ENCODE data around the gene RPL39. TPM values are rescaled to one million over a fixed set of nuclear protein-coding genes. Genes with fewer than 3 reads are reported as not detected.
A peak's percentile ranks its signal among the peaks of the same experiment; 100 is the strongest.
"Not testable (repeated sequence)": the region's sequence is repeated elsewhere in the genome, so short reads cannot be mapped to it uniquely, and the experiment has no call there.

Gene RPL39
- total RNA-seq, 4 donors from 2014 or later, result 5,321 to 8,187 (median 6,468) TPM

DNA sequence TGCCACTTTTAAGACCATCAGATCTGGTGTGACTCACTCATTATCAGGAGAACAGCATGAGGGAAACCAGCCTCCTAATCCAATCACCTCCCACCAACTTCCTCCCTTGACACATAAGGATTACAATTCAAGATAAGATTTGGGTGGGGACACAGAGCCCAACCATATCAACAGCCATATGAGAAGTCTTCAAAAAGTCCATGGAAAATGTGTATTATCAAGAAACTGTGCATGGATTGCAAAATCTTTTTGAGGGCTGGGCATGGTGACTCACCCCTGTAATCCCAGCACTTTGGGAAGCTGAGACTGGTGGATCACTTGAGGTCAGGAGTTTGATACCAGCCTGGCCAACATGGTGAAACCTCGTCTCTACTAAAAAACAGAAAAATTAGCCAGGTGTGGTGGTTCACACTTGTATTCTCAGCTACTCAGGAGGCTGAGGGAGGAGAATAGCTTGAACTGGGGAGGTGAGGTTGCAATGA is 17.8 kb upstream of the RPL39 start:
- no peak for ATAC-seq (ENCODE audit: low FRiP score)
- TF ChIP-seq, protein P1, sequence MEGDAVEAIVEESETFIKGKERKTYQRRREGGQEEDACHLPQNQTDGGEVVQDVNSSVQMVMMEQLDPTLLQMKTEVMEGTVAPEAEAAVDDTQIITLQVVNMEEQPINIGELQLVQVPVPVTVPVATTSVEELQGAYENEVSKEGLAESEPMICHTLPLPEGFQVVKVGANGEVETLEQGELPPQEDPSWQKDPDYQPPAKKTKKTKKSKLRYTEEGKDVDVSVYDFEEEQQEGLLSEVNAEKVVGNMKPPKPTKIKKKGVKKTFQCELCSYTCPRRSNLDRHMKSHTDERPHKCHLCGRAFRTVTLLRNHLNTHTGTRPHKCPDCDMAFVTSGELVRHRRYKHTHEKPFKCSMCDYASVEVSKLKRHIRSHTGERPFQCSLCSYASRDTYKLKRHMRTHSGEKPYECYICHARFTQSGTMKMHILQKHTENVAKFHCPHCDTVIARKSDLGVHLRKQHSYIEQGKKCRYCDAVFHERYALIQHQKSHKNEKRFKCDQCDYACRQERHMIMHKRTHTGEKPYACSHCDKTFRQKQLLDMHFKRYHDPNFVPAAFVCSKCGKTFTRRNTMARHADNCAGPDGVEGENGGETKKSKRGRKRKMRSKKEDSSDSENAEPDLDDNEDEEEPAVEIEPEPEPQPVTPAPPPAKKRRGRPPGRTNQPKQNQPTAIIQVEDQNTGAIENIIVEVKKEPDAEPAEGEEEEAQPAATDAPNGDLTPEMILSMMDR (IDR thresholded peaks at IDR 0.05), result no peak
- DNase-seq (ENCODE audit: low spot score), result no peak

DNA sequence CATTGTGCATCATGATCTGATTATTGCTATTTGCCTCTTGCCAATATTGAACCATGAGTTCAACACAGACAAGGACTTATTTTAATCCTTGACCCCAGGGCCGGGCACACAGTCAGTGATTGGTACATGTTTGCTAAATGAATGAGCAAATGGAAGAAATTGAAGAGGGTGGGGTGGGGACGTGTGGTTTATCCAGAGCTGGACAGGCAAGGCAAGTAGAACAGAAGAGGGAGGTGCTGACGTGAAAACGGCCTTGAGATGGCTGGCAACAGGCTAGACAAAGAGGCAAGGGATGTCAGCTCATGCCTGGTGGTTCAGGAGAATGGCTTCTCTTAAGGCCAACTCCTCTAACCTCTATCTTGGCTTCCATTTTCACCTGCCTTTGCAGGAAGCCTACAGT is 17.0 kb upstream of the RPL39 start:
- not testable (repeated sequence) for DNase-seq (ENCODE audit: low spot score); ATAC-seq (ENCODE audit: low FRiP score)

DNA sequence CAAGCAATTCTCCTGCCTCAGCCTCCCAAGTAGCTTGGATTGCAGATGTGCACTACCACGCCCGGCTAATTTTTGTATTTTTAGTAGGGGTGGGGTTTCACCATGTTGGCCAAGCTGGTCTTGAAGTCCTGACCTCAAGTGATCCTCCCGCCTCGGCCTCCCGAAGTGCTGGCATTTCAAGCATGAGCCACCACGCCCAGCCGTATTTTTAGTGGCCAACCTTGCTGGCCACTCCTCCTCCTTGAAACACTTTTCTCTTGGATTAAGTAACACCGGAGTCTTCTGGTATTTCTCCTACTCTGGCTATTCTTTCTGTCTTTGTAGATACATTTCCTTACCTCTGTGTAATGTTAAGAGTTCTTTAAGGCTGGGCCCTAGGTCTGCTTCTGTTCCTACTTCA is 11.1 kb upstream of the RPL39 start:
- TF ChIP-seq, protein P1 (IDR thresholded peaks at IDR 0.05), result no peak
- DNase-seq (ENCODE audit: low spot score) (no peak), ATAC-seq (ENCODE audit: low FRiP score) (no peak)

DNA sequence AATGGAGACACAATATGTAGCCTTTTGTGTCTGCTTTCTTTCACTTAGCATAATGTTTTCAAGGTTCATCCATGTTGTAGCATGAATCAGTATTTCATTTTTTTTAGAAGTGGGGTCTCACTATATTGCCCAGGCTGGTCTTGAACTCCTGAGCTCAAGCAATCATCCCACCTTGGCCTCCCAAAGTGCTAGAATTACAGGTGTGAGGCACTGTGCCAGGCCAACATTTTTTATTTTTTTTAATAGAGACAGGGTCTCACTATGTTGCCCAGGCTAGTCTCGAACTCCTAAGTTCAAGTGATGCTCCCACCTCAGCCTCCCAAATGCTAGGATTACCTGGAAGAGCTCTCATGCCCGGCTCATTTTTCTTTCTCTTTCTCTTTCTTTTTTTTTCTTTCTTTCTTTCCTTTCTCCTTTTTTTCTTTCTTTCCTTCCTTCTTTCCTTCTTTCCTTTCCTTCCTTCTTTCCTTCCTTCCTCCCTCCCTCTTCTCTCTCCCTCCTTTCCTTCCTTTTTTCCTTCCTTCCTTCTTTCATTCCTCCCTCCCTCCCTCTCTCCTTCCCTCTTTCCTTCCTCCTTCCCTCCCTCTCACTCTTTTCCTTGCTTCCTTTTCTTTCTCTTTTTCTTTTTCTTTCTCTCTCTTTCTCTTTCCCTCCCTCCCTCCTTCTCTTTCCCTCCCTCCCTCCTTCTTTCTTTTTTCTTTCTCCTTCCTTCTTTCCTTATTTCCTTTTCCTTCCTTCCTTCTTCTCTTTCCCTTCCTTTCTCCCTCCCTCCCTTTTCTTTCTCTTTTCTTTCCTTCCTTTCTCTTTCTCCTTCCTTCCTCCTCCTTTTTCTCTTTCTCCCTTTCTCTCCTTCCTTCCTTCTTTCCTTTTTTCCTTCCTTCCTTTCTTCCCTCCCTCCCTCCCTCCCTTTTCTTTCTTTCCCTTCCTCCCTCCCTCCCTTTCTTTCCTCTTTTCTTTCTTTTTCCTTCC is 10.1 kb upstream of the RPL39 start:
- DNase-seq (ENCODE audit: low spot score), result no peak
- TF ChIP-seq, protein P1 (IDR thresholded peaks at IDR 0.05), result no peak
- no peak for ATAC-seq (ENCODE audit: low FRiP score)

DNA sequence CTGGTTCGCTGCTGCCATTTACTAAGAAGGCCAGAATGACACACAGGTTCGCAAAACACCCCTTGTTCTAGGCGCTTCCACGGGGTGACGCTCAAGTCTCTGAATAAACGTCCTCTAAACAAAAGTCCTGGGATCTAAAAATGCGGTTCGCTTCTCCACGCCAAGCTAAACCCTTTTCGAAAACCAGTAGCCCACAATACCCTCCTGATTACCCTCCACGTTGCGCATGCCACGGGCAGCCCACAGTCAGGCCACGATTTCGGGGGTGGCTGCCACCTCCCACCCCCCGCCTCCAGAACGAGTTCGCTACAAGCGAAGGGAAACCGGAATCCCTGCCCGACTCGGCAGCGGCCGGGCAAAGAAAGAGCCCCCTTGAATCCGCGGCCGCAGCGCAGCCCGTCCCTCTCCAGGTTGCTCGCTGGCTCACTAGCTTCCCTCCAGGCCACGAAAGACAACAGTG is 423 bp downstream of the RPL39 start:
- peak; percentile 32 for ATAC-seq (ENCODE audit: low FRiP score)
- TF ChIP-seq, protein P1 (IDR thresholded peaks at IDR 0.05), result no peak
- no peak for DNase-seq (ENCODE audit: low spot score)

DNA sequence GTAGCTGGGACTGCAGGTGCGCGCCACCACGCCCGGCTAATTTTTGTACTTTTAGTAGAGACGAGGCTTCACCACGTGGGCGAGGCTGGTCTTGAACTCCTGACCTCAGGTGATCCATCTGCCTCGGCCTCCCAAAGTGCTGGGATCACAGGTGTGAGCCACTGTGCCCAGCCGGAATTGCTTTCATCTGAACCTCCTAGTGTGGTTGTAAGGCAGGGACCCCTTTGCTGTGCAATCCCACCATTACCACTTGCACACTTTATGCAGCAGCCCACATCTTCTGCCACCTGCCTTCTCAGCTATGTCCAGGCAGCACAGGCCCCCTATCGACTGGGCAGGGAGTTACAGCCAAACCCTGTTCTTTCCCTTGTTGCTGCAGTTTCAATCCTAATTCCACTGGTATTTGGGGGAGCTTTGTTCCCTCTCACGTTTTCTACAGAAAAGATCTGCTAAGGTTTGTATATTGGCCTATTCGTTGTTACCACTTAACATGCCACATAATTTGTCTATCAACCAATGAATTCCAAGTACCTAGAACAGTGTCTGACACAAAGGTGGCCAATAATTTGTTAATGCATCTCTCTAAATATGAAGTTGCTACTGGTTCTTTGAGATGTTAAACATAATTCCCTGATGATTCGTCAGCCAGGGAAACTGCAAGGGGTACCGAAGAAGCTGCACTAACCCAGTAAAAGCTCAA is 6.5 kb downstream of the RPL39 start:
- TF ChIP-seq, protein P1 (IDR thresholded peaks at IDR 0.05), result no peak
- ATAC-seq (ENCODE audit: low FRiP score) (no peak), DNase-seq (ENCODE audit: low spot score) (no peak)

DNA sequence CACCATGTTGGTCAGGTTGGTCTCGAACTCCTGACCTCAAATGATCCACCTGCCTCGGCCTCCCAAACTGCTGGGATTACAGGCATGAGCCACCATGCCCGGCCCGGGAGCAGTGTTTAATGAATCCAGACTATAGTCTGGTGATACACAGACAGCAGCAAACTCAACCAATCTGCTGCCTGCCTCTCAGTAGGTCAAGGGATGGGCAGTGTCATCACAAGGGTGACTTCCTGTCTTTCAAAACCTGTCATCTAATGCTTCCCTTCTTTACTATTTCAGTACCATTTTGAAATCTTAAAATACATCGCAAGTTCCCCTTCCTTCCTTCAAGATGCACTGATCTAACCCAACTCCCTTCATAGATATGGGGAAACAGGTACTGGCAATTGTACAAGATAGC is 8.4 kb downstream of the RPL39 start:
- TF ChIP-seq, protein P1 (IDR thresholded peaks at IDR 0.05), result no peak
- DNase-seq (ENCODE audit: low spot score) (no peak), ATAC-seq (ENCODE audit: low FRiP score) (no peak)
